ENCODE measurements around the gene IQSEC3. TPM values are rescaled to one million over a fixed set of nuclear protein-coding genes. Genes with fewer than 3 reads are reported as not detected.

IQSEC3 gene
- total and polyA plus RNA-seq, 2 of the 13 experiments (the other 11 are each of a cell fraction or from before 2014, with no cell fraction given) = not detected

GRCh38 chr12:104551-105081 lies 38.0 kb downstream of the IQSEC3 start (continued):
- no peak for TF ChIP-seq MYPOP (CRISPR knock-in tag; IDR thresholded peaks at IDR 0.05)
- TF ChIP-seq MLXIP (CRISPR knock-in tag; IDR thresholded peaks at IDR 0.05; ENCODE audit: borderline replicate concordance) = no peak
- no peak for TF ChIP-seq MAFK (conservative IDR thresholded peaks at IDR 0.05 in 1 of 2, IDR thresholded peaks at IDR 0.05 in 1 of 2; ENCODE audit: low read length in 2 of 2)
- TF ChIP-seq, protein P1, sequence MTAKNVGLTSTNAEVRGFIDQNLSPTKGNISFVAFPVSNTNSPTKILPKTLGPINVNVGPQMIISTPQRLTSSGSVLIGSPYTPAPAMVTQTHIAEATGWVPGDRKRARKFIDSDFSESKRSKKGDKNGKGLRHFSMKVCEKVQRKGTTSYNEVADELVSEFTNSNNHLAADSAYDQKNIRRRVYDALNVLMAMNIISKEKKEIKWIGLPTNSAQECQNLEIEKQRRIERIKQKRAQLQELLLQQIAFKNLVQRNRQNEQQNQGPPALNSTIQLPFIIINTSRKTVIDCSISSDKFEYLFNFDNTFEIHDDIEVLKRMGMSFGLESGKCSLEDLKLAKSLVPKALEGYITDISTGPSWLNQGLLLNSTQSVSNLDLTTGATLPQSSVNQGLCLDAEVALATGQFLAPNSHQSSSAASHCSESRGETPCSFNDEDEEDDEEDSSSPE (CRISPR knock-in tag; IDR thresholded peaks at IDR 0.05) = 0 out of 2 replicates have a peak, but pooled peaks have one; percentile 25
- TF ChIP-seq, protein P2, sequence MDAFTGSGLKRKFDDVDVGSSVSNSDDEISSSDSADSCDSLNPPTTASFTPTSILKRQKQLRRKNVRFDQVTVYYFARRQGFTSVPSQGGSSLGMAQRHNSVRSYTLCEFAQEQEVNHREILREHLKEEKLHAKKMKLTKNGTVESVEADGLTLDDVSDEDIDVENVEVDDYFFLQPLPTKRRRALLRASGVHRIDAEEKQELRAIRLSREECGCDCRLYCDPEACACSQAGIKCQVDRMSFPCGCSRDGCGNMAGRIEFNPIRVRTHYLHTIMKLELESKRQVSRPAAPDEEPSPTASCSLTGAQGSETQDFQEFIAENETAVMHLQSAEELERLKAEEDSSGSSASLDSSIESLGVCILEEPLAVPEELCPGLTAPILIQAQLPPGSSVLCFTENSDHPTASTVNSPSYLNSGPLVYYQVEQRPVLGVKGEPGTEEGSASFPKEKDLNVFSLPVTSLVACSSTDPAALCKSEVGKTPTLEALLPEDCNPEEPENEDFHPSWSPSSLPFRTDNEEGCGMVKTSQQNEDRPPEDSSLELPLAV (CRISPR knock-in tag; conservative IDR thresholded peaks at IDR 0.05; ENCODE audit: low read depth) = no peak
- TF ChIP-seq, protein P3, sequence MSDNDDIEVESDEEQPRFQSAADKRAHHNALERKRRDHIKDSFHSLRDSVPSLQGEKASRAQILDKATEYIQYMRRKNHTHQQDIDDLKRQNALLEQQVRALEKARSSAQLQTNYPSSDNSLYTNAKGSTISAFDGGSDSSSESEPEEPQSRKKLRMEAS (IDR thresholded peaks at IDR 0.05) = peak; percentile 73; the same call in 1 of the 2 replicates
- TF ChIP-seq PPARG (CRISPR knock-in tag; conservative IDR thresholded peaks at IDR 0.05) = no peak
- TF ChIP-seq ZNF354B (CRISPR knock-in tag; IDR thresholded peaks at IDR 0.05) = no peak
- TF ChIP-seq, protein P4, sequence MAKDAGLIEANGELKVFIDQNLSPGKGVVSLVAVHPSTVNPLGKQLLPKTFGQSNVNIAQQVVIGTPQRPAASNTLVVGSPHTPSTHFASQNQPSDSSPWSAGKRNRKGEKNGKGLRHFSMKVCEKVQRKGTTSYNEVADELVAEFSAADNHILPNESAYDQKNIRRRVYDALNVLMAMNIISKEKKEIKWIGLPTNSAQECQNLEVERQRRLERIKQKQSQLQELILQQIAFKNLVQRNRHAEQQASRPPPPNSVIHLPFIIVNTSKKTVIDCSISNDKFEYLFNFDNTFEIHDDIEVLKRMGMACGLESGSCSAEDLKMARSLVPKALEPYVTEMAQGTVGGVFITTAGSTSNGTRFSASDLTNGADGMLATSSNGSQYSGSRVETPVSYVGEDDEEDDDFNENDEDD (CRISPR knock-in tag; IDR thresholded peaks at IDR 0.05; ENCODE audit: borderline replicate concordance) = peak; percentile 65; the same call in 1 of the 2 replicates
- 0 out of 2 replicates have a peak, but pooled peaks have one; percentile 25 for TF ChIP-seq PITX1 (CRISPR knock-in tag; IDR thresholded peaks at IDR 0.05)
- no peak for TF ChIP-seq CENPT (CRISPR knock-in tag; IDR thresholded peaks at IDR 0.05; ENCODE audit: low read depth)
- TF ChIP-seq MTA3 (CRISPR knock-in tag; IDR thresholded peaks at IDR 0.05) = no peak
- TF ChIP-seq, protein P5, sequence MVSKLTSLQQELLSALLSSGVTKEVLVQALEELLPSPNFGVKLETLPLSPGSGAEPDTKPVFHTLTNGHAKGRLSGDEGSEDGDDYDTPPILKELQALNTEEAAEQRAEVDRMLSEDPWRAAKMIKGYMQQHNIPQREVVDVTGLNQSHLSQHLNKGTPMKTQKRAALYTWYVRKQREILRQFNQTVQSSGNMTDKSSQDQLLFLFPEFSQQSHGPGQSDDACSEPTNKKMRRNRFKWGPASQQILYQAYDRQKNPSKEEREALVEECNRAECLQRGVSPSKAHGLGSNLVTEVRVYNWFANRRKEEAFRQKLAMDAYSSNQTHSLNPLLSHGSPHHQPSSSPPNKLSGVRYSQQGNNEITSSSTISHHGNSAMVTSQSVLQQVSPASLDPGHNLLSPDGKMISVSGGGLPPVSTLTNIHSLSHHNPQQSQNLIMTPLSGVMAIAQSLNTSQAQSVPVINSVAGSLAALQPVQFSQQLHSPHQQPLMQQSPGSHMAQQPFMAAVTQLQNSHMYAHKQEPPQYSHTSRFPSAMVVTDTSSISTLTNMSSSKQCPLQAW (CRISPR knock-in tag; IDR thresholded peaks at IDR 0.05) = no peak
- TF ChIP-seq, protein P6, sequence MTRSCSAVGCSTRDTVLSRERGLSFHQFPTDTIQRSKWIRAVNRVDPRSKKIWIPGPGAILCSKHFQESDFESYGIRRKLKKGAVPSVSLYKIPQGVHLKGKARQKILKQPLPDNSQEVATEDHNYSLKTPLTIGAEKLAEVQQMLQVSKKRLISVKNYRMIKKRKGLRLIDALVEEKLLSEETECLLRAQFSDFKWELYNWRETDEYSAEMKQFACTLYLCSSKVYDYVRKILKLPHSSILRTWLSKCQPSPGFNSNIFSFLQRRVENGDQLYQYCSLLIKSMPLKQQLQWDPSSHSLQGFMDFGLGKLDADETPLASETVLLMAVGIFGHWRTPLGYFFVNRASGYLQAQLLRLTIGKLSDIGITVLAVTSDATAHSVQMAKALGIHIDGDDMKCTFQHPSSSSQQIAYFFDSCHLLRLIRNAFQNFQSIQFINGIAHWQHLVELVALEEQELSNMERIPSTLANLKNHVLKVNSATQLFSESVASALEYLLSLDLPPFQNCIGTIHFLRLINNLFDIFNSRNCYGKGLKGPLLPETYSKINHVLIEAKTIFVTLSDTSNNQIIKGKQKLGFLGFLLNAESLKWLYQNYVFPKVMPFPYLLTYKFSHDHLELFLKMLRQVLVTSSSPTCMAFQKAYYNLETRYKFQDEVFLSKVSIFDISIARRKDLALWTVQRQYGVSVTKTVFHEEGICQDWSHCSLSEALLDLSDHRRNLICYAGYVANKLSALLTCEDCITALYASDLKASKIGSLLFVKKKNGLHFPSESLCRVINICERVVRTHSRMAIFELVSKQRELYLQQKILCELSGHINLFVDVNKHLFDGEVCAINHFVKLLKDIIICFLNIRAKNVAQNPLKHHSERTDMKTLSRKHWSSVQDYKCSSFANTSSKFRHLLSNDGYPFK (CRISPR knock-in tag; IDR thresholded peaks at IDR 0.05; ENCODE audit: borderline replicate concordance) = peak; percentile 21; the same call in 1 of the 2 replicates
- peak; percentile 68; the same call in 1 of the 2 replicates for TF ChIP-seq GABPB1 (CRISPR knock-in tag; IDR thresholded peaks at IDR 0.05)
